ENCODE results near the gene MKNK2. TPM values are rescaled to one million over a fixed set of nuclear protein-coding genes. Genes with fewer than 3 reads are reported as not detected.
A peak's percentile ranks its signal among the peaks of the same experiment; 100 is the strongest.

The MKNK2 gene
- total RNA-seq, 4 donors from 2014 or later = 113 to 267 (median 193) TPM

GRCh38 chr19:2079865-2080301 lies 28.8 kb upstream of the MKNK2 start:
- intact Hi-C loops (cut with DNase I) = no loop called here
- peaks cover 42 to 98% (median 82%) of the 10 kb centered on the region in 4 donors for H3K36me3 ChIP-seq

DNA sequence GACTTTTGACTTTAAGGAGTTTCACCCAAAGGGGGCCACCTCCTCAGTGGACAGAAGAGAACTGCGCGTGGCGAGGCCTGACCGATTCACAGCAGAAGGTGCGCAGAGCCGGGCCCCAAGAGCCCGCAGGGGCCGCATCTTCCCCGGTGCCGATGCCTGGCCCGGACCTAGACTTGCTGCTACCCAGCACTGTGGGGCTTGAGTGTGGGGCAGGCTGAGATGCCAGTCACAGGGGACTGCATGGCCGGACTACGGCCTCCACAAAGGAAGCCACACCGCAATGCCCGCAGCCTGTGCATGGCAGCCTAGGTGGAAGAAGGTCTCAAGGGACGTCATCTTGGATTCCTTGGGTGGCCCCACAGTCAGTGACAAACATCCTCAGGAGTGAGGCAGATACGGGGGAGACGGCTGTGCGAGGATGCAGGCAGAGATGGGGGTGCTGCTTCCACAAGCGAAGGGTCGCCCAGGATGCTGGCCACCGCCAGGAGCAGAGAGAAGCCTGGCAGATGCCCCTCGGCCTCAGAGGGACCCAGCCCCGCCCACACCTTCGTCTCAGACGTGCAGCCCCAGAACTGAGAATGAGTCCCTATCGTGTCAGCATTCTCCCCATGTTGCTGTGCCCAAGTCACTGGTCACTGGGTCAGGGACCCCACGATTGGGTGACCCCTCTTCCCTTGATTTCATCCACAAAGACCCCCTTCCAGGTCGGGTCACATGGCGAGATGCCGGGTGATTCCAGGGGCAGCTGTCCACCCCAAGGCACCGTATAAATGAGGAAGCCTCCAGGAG lies 28.2 kb upstream of the MKNK2 start:
- Histone ChIP-seq H3K4me1 (peaks cover 8 to 51% (median 43%) of the 10 kb centered on the region in 4 donors), H3K27ac (replicated peaks in 1 of 4) (no peak overlapping the region), H3K9me3 (no peaks in the 10 kb centered on the region), H3K36me3 (peaks cover 46 to 98% (median 84%) of the 10 kb centered on the region in 4 donors), H3K27me3 (no peaks in the 10 kb centered on the region), H3K4me3 (no peak overlapping the region)
- no peak for DNase-seq (ENCODE audit: extremely low spot score)
- intact Hi-C loops (cut with DNase I) = no loop called here
- 86% methylated on average over 26 of the region's 32 CpGs for WGBS
- TF ChIP-seq POLR2AphosphoS5 (IDR thresholded peaks at IDR 0.05) (no peak), EP300 (IDR thresholded peaks at IDR 0.05) (no peak), CTCF (IDR thresholded peaks at IDR 0.05) (no peak), POLR2A (IDR thresholded peaks at IDR 0.05; ENCODE audit: low read depth) (no peak)

More at GRCh38 chr19:2079865-2080301, 28.8 kb upstream of the MKNK2 start:
- peak overlapping the region in 1 of 4 donors; percentile 67 for H3K27ac ChIP-seq (replicated peaks in 1 of 4)
- H3K4me1 ChIP-seq = peaks cover 8 to 51% (median 40%) of the 10 kb centered on the region in 4 donors
- H3K27me3 ChIP-seq = no peaks in the 10 kb centered on the region
- TF ChIP-seq EP300 (IDR thresholded peaks at IDR 0.05) (no peak), POLR2A (IDR thresholded peaks at IDR 0.05; ENCODE audit: low read depth) (no peak), CTCF (IDR thresholded peaks at IDR 0.05) (no peak), POLR2AphosphoS5 (IDR thresholded peaks at IDR 0.05) (no peak)
- no peak for DNase-seq (ENCODE audit: extremely low spot score)
- H3K4me3 ChIP-seq = no peak overlapping the region
- 86% methylated on average over 17 of the region's 23 CpGs for WGBS
- no peaks in the 10 kb centered on the region for H3K9me3 ChIP-seq

GRCh38 chr19:2077833-2078619 lies 27.0 kb upstream of the MKNK2 start:
- no peak for DNase-seq (ENCODE audit: extremely low spot score)
- H3K4me1 ChIP-seq = peaks cover under 1 to 41% (median 35%) of the 10 kb centered on the region in 4 donors
- 91% methylated on average over 26 of the region's 44 CpGs for WGBS
- no peak for TF ChIP-seq POLR2AphosphoS5 (IDR thresholded peaks at IDR 0.05)
- no peak for TF ChIP-seq CTCF (IDR thresholded peaks at IDR 0.05)
- TF ChIP-seq POLR2A (IDR thresholded peaks at IDR 0.05; ENCODE audit: low read depth) = no peak
- TF ChIP-seq EP300 (IDR thresholded peaks at IDR 0.05) = no peak
- intact Hi-C loops (cut with DNase I) = no loop called here
- H3K27me3 ChIP-seq = no peaks in the 10 kb centered on the region
- peaks cover 56 to 99% (median 85%) of the 10 kb centered on the region in 4 donors for H3K36me3 ChIP-seq
- no peak overlapping the region for H3K27ac ChIP-seq (replicated peaks in 1 of 4)
- no peak overlapping the region for H3K4me3 ChIP-seq
- H3K9me3 ChIP-seq = no peaks in the 10 kb centered on the region

DNA sequence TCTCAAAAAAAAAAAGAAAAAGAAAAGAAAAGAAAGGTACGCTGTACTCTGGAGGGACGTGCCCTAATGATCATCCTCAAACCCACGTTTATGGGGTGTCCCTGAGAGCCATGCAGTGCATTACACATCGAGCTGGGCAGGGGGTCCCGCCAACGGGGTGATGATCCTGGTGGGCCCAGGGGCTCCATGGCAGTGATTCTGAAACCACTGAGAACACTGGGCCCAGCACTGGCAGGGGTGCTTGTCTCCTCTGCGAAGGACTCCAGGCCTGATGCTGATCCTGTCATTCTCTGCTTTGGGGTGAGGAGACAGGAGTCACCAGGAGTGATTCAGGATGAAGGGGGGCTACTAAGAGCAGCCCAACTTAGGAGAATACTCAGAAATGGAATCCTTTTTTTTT lies 26.4 kb upstream of the MKNK2 start:
- no peak overlapping the region for H3K4me3 ChIP-seq
- DNase-seq (ENCODE audit: extremely low spot score) = no peak
- TF ChIP-seq POLR2AphosphoS5 (IDR thresholded peaks at IDR 0.05) = no peak
- no peak for TF ChIP-seq CTCF (IDR thresholded peaks at IDR 0.05)
- TF ChIP-seq EP300 (IDR thresholded peaks at IDR 0.05) = no peak
- TF ChIP-seq POLR2A (IDR thresholded peaks at IDR 0.05; ENCODE audit: low read depth) = no peak
- 87% methylated on average over 7 of the region's 7 CpGs for WGBS
- no peaks in the 10 kb centered on the region for H3K9me3 ChIP-seq
- peaks cover 0 to 35% (median 29%) of the 10 kb centered on the region in 4 donors for H3K4me1 ChIP-seq
- no peaks in the 10 kb centered on the region for H3K27me3 ChIP-seq
- intact Hi-C loops (cut with DNase I) = no loop called here
- peaks cover 62 to 99% (median 87%) of the 10 kb centered on the region in 4 donors for H3K36me3 ChIP-seq
- no peak overlapping the region for H3K27ac ChIP-seq (replicated peaks in 1 of 4)
